Activated naive CD8-positive, alpha-beta T cell treated with anti-CD3 and anti-CD28 coated beads, Interleukin-2, amount 10 ng/mL, durations not matched to agents 7 days and 5 days (primary cell): ENCODE results near the gene ZCCHC7. TPM values are rescaled to one million over a fixed set of nuclear protein-coding genes. Genes with fewer than 3 reads are reported as not detected.
"Not testable (repeated sequence)": the region's sequence is repeated elsewhere in the genome, so short reads cannot be mapped to it uniquely, and the experiment has no call there.

Experiments used
- ATAC-seq: fragments of 150-1000 bp; cut with Tn5 transposase; one replicate; pipeline ENCODE4 v1.10.0; 2021; ENCODE audit warnings: low read depth, moderate library complexity
- POLR2A ChIA-PET: fragments of 350-600 bp; sonication (Branson Sonifier 250); formaldehyde crosslinking; loops from one replicate; lab custom pipeline; 2021; ENCODE audit warnings: antibody characterized with exemption; lab: Charles Lee
- DNase-seq: peaks from one replicate; pipeline ENCODE4 v3.0.0; 2021
- H3K27ac Mint-ChIP-seq: one replicate; pipeline ENCODE4 v1.8.0; 2022; ENCODE audit warnings: mild to moderate bottlenecking, mixed read lengths
- H3K27me3 Mint-ChIP-seq: one replicate; pipeline ENCODE4 v1.8.0; 2022; ENCODE audit warnings: mild to moderate bottlenecking, moderate library complexity, mixed read lengths
- H3K36me3 Mint-ChIP-seq: one replicate; pipeline ENCODE4 v1.8.0; 2021; ENCODE audit warnings: mild to moderate bottlenecking, mixed read lengths
- H3K4me1 Mint-ChIP-seq: one replicate; pipeline ENCODE4 v1.8.0; 2021; ENCODE audit warnings: mixed read lengths
- H3K4me3 Mint-ChIP-seq: one replicate; pipeline ENCODE4 v1.8.0; 2022; ENCODE audit warnings: mild to moderate bottlenecking, moderate library complexity, mixed read lengths
- H3K9me3 Mint-ChIP-seq: one replicate; pipeline ENCODE4 v1.8.0; 2021; ENCODE audit warnings: mixed read lengths
- total RNA-seq, 2 experiments: library from RNA; stranded (reverse); gene quantifications; one replicate each; pipeline ENCODE4 v1.2.3, GENCODE V29; 2021

Gene ZCCHC7
- total RNA-seq, 2 experiments from 2014 or later = 32.8 to 33.5 TPM

- no peak for ATAC-seq
- Mint-ChIP-seq H3K27ac (no peak overlapping the region), H3K27me3 (no peaks in the 10 kb centered on the region), H3K4me1 (no peaks in the 10 kb centered on the region), H3K36me3 (no peaks in the 10 kb centered on the region), H3K9me3 (no peaks in the 10 kb centered on the region), H3K4me3 (no peak overlapping the region)
- no peak for DNase-seq
- POLR2A ChIA-PET = no interaction called here
These were observed 260.8 kb downstream of the ZCCHC7 start for GRCh38 chr9:37381094-37381741.

GRCh38 chr9:37382161-37382981, 262.0 kb downstream of the ZCCHC7 start:
- Mint-ChIP-seq H3K27me3 (no peaks in the 10 kb centered on the region), H3K4me3 (no peak overlapping the region), H3K4me1 (no peaks in the 10 kb centered on the region), H3K9me3 (no peaks in the 10 kb centered on the region), H3K27ac (no peak overlapping the region), H3K36me3 (no peaks in the 10 kb centered on the region)
- POLR2A ChIA-PET = no interaction called here
- ATAC-seq (no peak), DNase-seq (no peak)

- no peak overlapping the region for H3K4me3 Mint-ChIP-seq
- POLR2A ChIA-PET = no interaction called here
- no peaks in the 10 kb centered on the region for H3K36me3 Mint-ChIP-seq
- no peak for DNase-seq
- no peak overlapping the region for H3K27ac Mint-ChIP-seq
- H3K4me1 Mint-ChIP-seq = no peaks in the 10 kb centered on the region
- no peaks in the 10 kb centered on the region for H3K9me3 Mint-ChIP-seq
- ATAC-seq = no peak
- H3K27me3 Mint-ChIP-seq = no peaks in the 10 kb centered on the region
These were observed 262.6 kb downstream of the ZCCHC7 start for GRCh38 chr9:37382982-37383357.

GRCh38 chr9:37383393-37383792, 263.0 kb downstream of the ZCCHC7 start:
- Mint-ChIP-seq H3K27ac (no peak overlapping the region), H3K27me3 (no peaks in the 10 kb centered on the region), H3K9me3 (no peaks in the 10 kb centered on the region), H3K4me3 (no peak overlapping the region), H3K4me1 (no peaks in the 10 kb centered on the region), H3K36me3 (no peaks in the 10 kb centered on the region)
- POLR2A ChIA-PET = no interaction called here
- ATAC-seq (no peak), DNase-seq (no peak)

GRCh38 chr9:37383876-37384746, 263.7 kb downstream of the ZCCHC7 start:
- no peak for ATAC-seq
- Mint-ChIP-seq H3K9me3 (no peaks in the 10 kb centered on the region), H3K27ac (no peak overlapping the region), H3K4me3 (no peak overlapping the region), H3K36me3 (no peaks in the 10 kb centered on the region), H3K27me3 (no peaks in the 10 kb centered on the region), H3K4me1 (no peaks in the 10 kb centered on the region)
- POLR2A ChIA-PET = no interaction called here
- DNase-seq = no peak

GRCh38 chr9:37385286-37385685, 264.9 kb downstream of the ZCCHC7 start:
- no peak for ATAC-seq
- H3K4me1 Mint-ChIP-seq = no peaks in the 10 kb centered on the region
- no peak overlapping the region for H3K4me3 Mint-ChIP-seq
- no peak for DNase-seq
- no peaks in the 10 kb centered on the region for H3K9me3 Mint-ChIP-seq
- no peaks in the 10 kb centered on the region for H3K36me3 Mint-ChIP-seq
- no peaks in the 10 kb centered on the region for H3K27me3 Mint-ChIP-seq
- H3K27ac Mint-ChIP-seq = no peak overlapping the region
- POLR2A ChIA-PET = no interaction called here

GRCh38 chr9:37386988-37387387, 266.6 kb downstream of the ZCCHC7 start:
- no peaks in the 10 kb centered on the region for H3K9me3 Mint-ChIP-seq
- H3K27ac Mint-ChIP-seq = no peak overlapping the region
- ATAC-seq (no peak), DNase-seq (no peak)
- H3K4me1 Mint-ChIP-seq = peaks cover 4% of the 10 kb centered on the region
- no peak overlapping the region for H3K4me3 Mint-ChIP-seq
- no peaks in the 10 kb centered on the region for H3K27me3 Mint-ChIP-seq
- POLR2A ChIA-PET = no interaction called here
- H3K36me3 Mint-ChIP-seq = no peaks in the 10 kb centered on the region

GRCh38 chr9:37390759-37391158, 270.4 kb downstream of the ZCCHC7 start:
- POLR2A ChIA-PET = no interaction called here
- H3K27ac Mint-ChIP-seq = no peak overlapping the region
- no peaks in the 10 kb centered on the region for H3K9me3 Mint-ChIP-seq
- H3K4me1 Mint-ChIP-seq = peaks cover 4% of the 10 kb centered on the region
- ATAC-seq (no peak), DNase-seq (peak; percentile 47)
- H3K4me3 Mint-ChIP-seq = no peak overlapping the region
- no peaks in the 10 kb centered on the region for H3K36me3 Mint-ChIP-seq
- H3K27me3 Mint-ChIP-seq = no peaks in the 10 kb centered on the region

GRCh38 chr9:37392272-37392671, 271.9 kb downstream of the ZCCHC7 start:
- Mint-ChIP-seq H3K27ac (no peak overlapping the region), H3K9me3 (no peaks in the 10 kb centered on the region), H3K36me3 (no peaks in the 10 kb centered on the region), H3K27me3 (no peaks in the 10 kb centered on the region), H3K4me1 (peaks cover 4% of the 10 kb centered on the region), H3K4me3 (no peak overlapping the region)
- POLR2A ChIA-PET = interaction anchor here (0.6 kb wide), 1 partner anchor 679 kb away, joined by 3 read pairs; no protein-coding TSS in a partner anchor
- DNase-seq (no peak), ATAC-seq (no peak)

- POLR2A ChIA-PET = no interaction called here
- Mint-ChIP-seq H3K4me1 (peaks cover 4% of the 10 kb centered on the region), H3K4me3 (no peak overlapping the region), H3K27me3 (no peaks in the 10 kb centered on the region), H3K27ac (no peak overlapping the region), H3K9me3 (no peaks in the 10 kb centered on the region), H3K36me3 (no peaks in the 10 kb centered on the region)
- DNase-seq = no peak
- ATAC-seq = no peak
These were observed 274.9 kb downstream of the ZCCHC7 start for GRCh38 chr9:37395229-37395628.

- H3K4me3 Mint-ChIP-seq = no peak overlapping the region
- POLR2A ChIA-PET = no interaction called here
- no peaks in the 10 kb centered on the region for H3K36me3 Mint-ChIP-seq
- no peak overlapping the region for H3K27ac Mint-ChIP-seq
- H3K4me1 Mint-ChIP-seq = peaks cover 4% of the 10 kb centered on the region
- no peaks in the 10 kb centered on the region for H3K27me3 Mint-ChIP-seq
- no peaks in the 10 kb centered on the region for H3K9me3 Mint-ChIP-seq
- DNase-seq (no peak), ATAC-seq (no peak)
These were observed 275.3 kb downstream of the ZCCHC7 start for GRCh38 chr9:37395663-37396062.

- H3K27ac Mint-ChIP-seq, H3K4me3 Mint-ChIP-seq, H3K27me3 Mint-ChIP-seq, POLR2A ChIA-PET, H3K9me3 Mint-ChIP-seq, H3K4me1 Mint-ChIP-seq, ATAC-seq, DNase-seq, H3K36me3 Mint-ChIP-seq: not testable (repeated sequence)
These were observed 277.6 kb downstream of the ZCCHC7 start for GRCh38 chr9:37397948-37398347.

- Mint-ChIP-seq H3K4me3 (no peak overlapping the region), H3K36me3 (no peaks in the 10 kb centered on the region), H3K27ac (no peak overlapping the region), H3K9me3 (no peaks in the 10 kb centered on the region), H3K27me3 (peaks cover 2% of the 10 kb centered on the region), H3K4me1 (no peaks in the 10 kb centered on the region)
- DNase-seq = no peak
- ATAC-seq = no peak
- POLR2A ChIA-PET = no interaction called here
These were observed 278.2 kb downstream of the ZCCHC7 start for GRCh38 chr9:37398464-37399025.
